ENCODE data around the gene LIMCH1.
"Not testable (repeated sequence)": the region's sequence is repeated elsewhere in the genome, so short reads cannot be mapped to it uniquely, and the experiment has no call there.

Gene LIMCH1

GRCh38 chr4:41718907-41719306 is 180.9 kb downstream of the LIMCH1 start:
- DNase-seq (ENCODE audit: insufficient read length, low spot score) (peak; percentile 45), FAIRE-seq (no peak)

DNA sequence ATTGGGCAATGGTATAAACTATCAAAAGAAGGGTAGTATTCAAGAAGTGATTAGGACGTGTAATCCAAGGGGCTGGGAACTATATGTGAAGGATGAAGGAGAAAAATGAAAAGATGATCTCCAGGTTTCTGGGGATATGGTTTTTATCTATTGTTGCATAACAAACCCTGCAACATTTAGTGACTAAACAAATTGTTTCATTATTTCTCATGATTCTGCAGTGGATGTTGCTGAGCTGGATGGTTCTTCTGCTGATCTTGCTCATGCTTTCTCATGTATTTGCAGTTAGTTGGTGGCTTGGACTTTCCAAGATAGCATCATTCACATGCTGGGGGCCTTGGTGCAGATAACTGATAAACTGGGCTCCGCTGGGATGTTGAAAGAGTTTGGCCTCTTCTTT is 181.5 kb downstream of the LIMCH1 start:
- no peak for DNase-seq (ENCODE audit: insufficient read length, low spot score)
- FAIRE-seq: no peak

- no peak for DNase-seq (ENCODE audit: insufficient read length, low spot score)
- no peak for FAIRE-seq
Measured at GRCh38 chr4:41722181-41722580, 184.2 kb downstream of the LIMCH1 start.

DNA sequence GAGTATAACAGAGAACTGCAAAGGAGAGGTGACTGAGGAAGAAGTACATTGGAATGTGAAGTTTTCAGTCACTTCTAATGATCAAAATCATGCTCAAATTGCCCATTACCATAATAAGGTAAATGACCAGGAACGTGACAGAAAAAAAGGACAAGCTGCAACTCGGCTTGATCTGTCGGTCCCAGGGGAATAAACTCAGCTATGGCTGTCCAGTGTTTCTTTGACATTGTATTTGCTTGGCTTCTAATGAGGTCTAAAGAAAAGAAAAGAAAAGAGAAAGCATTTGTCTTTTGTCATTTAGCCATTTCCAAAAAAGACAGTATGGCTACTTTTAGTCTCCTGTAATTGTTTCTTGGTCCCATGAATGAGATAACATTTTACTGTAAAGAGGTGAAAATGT is 185.3 kb downstream of the LIMCH1 start:
- FAIRE-seq (no peak), DNase-seq (ENCODE audit: insufficient read length, low spot score) (no peak)

DNA sequence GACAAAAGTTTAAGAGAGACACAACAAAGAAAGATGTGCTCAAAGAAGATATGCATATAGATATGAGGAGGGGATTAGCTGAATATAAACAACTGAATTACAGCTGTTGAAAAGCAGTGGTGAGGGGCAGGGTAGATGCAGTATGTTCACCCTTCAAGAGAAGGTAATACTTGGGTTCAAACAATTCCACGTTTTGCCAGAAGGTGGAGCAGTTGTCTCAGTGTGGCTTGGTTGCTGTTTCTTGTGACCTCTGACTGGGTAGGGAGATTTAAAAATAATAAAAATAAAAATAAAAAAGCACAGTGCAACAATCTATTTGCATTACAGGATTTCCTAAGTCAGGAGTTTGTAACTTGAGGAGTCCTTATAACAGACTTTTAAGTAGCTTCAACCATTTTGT is 187.3 kb downstream of the LIMCH1 start:
- FAIRE-seq: no peak
- no peak for DNase-seq (ENCODE audit: insufficient read length, low spot score)

DNA sequence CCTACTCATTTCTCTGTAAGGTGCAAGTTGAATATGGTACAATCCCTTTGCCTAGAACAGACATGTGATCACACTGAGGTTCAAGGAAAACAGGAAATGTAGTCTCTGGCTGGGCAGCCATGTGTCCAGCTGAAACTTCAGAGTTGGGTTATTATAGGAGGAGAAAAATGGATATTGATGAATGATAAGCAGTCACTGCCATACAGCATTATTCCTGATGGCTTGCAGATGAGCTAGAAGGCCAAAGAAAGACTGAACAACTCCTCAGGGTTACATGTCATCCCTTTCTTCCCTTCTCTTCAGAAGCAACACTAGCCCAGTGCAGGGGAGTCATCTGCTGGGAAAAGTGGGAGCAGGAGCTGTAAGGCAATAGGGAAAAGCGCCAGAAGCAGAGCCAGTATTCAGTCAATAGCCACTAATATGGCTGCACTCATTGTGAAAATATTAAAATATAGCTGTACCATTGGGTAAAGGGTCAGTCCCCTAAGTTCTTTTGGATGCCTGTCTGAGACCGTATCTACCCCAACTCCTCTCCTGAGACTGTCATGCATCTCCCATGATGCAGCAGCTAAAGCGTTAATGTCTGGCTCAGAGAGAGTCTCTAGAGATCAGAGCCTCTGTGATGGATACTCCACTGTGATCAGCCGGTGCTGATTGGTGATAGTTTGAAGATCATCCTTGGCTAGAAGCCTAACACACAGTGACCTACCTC is 190.1 kb downstream of the LIMCH1 start:
- FAIRE-seq: peak; percentile 57
- no peak for DNase-seq (ENCODE audit: insufficient read length, low spot score)

DNA sequence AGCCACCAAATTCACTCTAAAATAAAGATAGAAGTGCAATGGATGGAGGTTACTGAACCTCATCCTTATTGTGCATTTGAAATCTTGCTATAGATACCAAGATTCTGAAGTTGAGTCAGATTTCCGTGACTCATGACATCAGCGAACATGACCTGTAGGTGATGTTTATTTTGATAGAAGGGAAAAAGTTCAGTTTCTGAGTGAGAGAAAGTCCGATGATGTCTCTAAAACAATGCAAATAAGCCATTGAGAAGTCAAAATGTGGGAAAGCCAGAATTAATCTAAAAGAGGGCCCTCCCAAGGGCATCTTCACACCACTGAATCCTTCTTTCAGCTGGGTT is 190.6 kb downstream of the LIMCH1 start:
- DNase-seq (ENCODE audit: insufficient read length, low spot score): no peak
- no peak for FAIRE-seq

DNA sequence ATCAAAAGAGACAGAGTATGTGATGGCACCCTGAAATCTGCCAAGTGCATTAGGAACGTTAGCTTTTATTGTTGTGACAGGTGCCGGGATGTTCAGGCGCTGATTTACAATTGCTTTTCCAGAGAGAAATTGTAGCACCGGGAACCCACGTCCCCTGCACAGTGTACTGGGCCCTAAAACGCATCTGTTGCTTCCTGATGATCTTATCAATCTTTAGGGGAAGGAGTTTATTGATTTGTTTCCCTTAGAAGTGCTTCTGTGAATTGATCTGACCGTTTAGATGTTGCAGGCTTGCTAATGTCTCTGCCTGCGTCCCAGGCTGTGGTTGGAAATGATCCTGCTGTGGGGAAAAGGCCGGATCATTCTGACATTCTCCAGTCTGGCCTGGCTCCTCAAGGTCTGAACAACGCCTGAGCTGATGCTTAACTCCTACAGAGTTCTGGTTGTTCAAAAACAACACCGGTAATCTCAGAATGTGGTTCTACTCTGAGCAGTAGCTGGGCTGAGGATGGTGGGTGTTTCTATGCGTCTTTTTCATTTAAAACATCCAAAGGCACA is 193.7 kb downstream of the LIMCH1 start:
- DNase-seq (ENCODE audit: insufficient read length, low spot score) (no peak), FAIRE-seq (no peak)

DNA sequence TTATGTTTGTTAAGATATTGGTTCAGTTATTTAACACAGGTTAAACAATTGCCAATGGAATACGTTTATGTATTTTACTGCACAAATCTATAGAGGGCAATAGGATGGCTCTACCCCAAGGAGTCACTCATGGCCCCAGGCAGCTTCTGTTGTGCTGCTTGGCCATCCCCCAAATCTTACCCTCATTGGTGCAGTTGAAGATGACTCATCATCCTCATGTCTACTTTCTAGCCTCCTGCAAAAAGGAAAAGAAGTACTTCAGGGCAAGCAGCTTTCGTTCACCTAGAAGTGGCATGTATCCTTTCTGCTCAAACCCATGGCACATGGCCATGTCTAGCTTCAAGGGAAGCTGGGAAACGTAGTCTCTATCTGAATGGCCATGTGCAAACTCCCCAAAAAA is 196.4 kb downstream of the LIMCH1 start:
- no peak for FAIRE-seq
- no peak for DNase-seq (ENCODE audit: insufficient read length, low spot score)

DNA sequence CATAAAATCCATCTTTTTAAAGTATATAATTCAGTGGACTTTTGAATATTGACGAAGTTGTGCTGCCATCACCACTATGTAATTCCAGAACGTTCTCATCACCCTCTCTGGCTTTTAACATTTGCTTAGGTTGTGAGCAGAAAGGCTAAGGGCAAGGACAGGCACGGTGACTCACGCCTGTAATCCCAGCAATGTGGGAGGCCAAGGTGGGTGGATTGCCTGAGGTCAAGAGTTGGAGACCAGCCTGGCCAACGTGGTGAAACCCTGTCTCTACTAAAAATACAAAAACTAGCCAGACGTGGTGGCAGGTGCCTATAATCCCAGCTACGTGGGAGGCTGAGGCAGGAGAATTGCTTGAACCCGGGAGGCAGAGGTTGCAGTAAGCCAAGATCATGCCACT is 199.5 kb downstream of the LIMCH1 start:
- not testable (repeated sequence) for FAIRE-seq

DNA sequence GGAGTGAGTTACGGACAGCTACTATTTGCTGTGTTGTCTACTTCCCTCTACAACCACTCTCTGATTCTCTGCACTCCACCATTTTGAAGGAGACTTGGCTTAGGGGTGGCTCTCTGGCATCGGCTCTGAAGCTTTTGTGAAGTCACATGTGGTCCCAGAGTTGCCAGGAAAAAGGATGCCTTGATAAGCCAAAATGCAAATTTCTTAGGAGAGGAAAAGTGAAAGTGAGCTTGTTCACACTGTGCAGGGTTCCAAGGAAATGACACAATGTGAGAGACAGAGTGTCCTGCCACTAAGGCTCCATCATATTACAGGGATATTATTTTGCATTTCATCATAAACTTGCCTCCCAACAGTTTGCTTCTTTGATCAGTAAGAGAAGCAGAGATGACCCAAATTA is 203.4 kb downstream of the LIMCH1 start:
- no peak for FAIRE-seq
- no peak for DNase-seq (ENCODE audit: insufficient read length, low spot score)

More for the DNA sequence above, 199.5 kb downstream of the LIMCH1 start:
- not testable (repeated sequence) for DNase-seq (ENCODE audit: insufficient read length, low spot score)

DNA sequence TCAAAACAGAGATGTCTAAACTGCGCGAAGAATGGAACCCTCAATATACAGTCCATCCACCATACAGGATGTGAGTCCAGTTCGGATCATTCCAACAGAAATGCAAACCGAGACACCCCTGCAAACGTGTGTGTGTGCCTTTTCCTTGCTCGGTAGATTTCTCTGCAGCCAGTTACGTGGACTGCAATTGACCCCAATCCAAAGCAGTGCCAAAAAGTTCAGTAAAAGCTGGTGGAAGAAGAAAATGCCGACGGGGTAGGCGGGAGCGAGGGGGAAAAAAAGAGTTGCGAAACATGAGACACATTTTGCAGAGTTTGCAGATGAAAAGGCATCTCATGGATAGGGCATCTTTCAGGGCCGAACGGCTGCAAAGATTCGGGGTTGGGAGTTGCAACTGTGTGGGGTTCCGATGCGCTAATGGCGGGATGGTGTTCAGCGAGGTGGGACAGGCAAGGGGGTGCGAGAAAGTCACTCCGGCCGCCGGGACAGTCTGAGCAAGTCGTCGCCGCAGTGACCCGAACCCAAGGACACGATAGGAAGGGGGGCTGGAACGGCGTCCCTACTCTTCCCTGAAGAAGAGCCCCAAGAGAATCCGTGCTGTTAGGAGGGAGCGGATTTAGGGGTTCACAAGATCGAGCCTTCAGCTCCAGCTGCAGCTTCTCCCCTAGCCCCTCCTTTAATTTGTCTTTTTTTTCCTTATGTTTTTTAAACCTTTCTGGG is 206.8 kb downstream of the LIMCH1 start:
- no peak for DNase-seq (ENCODE audit: insufficient read length, low spot score)
- peak; percentile 31 for FAIRE-seq

- DNase-seq (ENCODE audit: insufficient read length, low spot score) (no peak), FAIRE-seq (no peak)
Measured at GRCh38 chr4:41745292-41746024, 207.5 kb downstream of the LIMCH1 start.

DNA sequence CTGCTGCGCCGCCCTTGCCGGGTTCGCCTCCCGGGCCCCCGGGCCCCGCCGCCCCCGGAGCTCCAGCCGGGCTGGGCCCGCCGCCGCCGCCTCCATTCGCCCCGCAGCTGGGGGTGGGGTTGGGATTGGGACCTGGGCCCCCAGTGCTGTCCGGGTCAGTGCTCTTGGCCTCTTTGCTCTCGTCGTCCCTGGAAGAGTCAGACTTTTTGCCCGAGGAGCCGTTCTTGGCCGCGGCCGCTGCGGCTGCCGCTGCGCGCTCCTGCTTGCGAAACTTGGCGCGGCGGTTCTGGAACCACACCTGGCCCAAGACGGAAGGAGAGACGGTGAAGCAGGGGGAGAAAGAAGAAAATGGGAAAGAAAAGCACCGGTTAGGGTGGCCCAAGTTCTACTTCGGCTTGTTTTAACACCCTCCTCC is 208.1 kb downstream of the LIMCH1 start:
- FAIRE-seq (no peak), DNase-seq (ENCODE audit: insufficient read length, low spot score) (no peak)

DNA sequence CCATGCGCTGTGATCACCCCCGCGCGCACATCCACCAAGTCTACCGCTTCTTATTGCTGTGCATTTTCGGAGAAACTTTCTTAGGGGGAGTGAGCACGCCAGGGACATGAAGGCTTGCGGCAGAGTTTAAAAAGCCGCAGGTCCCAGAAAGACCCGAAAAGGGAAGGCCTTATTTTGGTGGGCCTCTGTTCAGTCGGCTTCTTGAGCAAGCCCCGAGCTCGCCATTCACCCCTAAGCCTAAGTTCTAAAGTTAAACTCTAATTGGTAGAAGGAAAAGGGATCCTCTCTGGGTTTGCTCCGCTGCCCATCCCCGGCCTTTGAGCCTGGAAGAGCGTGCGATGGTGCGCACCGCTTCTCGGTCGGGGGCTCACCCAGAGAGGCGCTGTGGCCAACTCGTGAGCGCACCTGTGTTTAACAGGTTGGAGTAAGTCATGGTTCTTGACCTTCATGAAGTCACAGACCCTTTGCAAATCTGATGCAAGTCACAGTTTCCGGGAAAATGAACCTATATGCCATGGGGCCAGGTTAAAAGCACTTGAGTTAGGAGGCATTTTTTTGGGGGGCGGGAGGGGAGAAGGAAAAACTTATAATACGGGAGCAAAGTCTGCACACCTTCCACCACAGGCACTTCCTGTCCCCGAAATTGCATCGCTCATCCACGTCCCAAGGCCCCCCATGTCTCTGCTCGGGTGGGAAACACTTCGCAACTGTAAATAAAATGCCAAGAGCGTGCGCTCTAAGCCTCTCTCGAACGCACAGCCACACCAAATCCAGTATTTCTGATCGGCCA is 208.7 kb downstream of the LIMCH1 start:
- no peak for FAIRE-seq

GRCh38 chr4:41747230-41748055 is 209.5 kb downstream of the LIMCH1 start:
- DNase-seq (ENCODE audit: insufficient read length, low spot score) (no peak), FAIRE-seq (no peak)

More for the DNA sequence above, 208.7 kb downstream of the LIMCH1 start:
- no peak for DNase-seq (ENCODE audit: insufficient read length, low spot score)

- no peak for FAIRE-seq
- DNase-seq (ENCODE audit: insufficient read length, low spot score): no peak
Measured at GRCh38 chr4:41748074-41748570, 210.2 kb downstream of the LIMCH1 start.

GRCh38 chr4:41748571-41749475 is 210.9 kb downstream of the LIMCH1 start, which contains the start of gene PHOX2B:
Gene PHOX2B, minus strand, starts transcription at chr4:41748725. Its CDS starts 115 bp downstream, at chr4:41748610.
- FAIRE-seq: no peak
- DNase-seq (ENCODE audit: insufficient read length, low spot score): no peak
